Neural cell (in vitro differentiated cells): ENCODE results near the gene TSPAN18. TPM values are rescaled to one million over a fixed set of nuclear protein-coding genes. Genes with fewer than 3 reads are reported as not detected.

Experiments
- H2AFZ ChIP-seq: fragments of 200-600, 300-800 bp; sonication (generic), shearing (Covaris generic); 2 replicates; pipeline ENCODE4 v1.6.0; 2014; ENCODE audit warnings: low read depth, mild to moderate bottlenecking, antibody characterized with exemption, low read length, moderate library complexity
- H3F3A ChIP-seq: fragments of 200-600 bp; shearing (Covaris generic); 2 replicates; pipeline ENCODE4 v1.6.1; 2016; ENCODE audit warnings: mild to moderate bottlenecking, moderate library complexity, mixed read lengths, antibody characterized with exemption, low read length; ENCODE audit not compliant: insufficient read depth, poor library complexity, severe bottlenecking
- H3K27ac ChIP-seq: fragments of 200-600, 300-800 bp; sonication (generic), shearing (Covaris generic); 2 replicates; pipeline ENCODE4 v1.5.1; 2014; ENCODE audit warnings: mild to moderate bottlenecking, low read length, moderate library complexity
- H3K27me3 ChIP-seq: fragments of 300-800, 200-600 bp; sonication (generic), shearing (Covaris generic); 2 replicates; pipeline ENCODE4 v1.6.0; 2014; ENCODE audit warnings: mild to moderate bottlenecking, low read depth, low read length, moderate library complexity; ENCODE audit not compliant: insufficient read depth
- H3K36me3 ChIP-seq: fragments of 300-800, 200-600 bp; sonication (generic), shearing (Covaris generic); 2 replicates; pipeline ENCODE4 v1.5.1; 2014; ENCODE audit warnings: mild to moderate bottlenecking, antibody characterized with exemption, low read length, moderate library complexity; ENCODE audit not compliant: insufficient read depth
- H3K4me2 ChIP-seq: fragments of 300-800, 200-600 bp; sonication (generic), shearing (Covaris generic); 2 replicates; pipeline ENCODE4 v1.6.0; 2014; ENCODE audit warnings: mild to moderate bottlenecking, low read length
- H3K4me3 ChIP-seq: fragments of 300-800, 200-600 bp; sonication (generic), shearing (Covaris generic); 2 replicates; pipeline ENCODE4 v1.5.1; 2014; ENCODE audit warnings: mild to moderate bottlenecking, low read length, moderate library complexity
- H3K79me2 ChIP-seq: fragments of 200-600 bp; shearing (Covaris generic); replicated peaks from 2 replicates; pipeline ENCODE4 v1.6.0; 2014; ENCODE audit warnings: mild to moderate bottlenecking, low read length, moderate library complexity; ENCODE audit not compliant: insufficient read depth
- H3K9ac ChIP-seq: fragments of 300-800, 200-600 bp; sonication (generic), shearing (Covaris generic); 2 replicates; pipeline ENCODE4 v1.6.1; 2016; ENCODE audit warnings: mild to moderate bottlenecking, low read length, mixed read lengths
- H3K9me2 ChIP-seq: fragments of 200-600 bp; shearing (Covaris generic); 2 replicates; pipeline ENCODE4 v1.6.1; 2016; ENCODE audit warnings: mild to moderate bottlenecking, low read length, mixed read lengths; ENCODE audit not compliant: insufficient read depth
- H3K9me3 ChIP-seq: fragments of 200-600, 300-800 bp; sonication (generic), shearing (Covaris generic); 2 replicates; pipeline ENCODE4 v1.6.1; 2016; ENCODE audit warnings: mild to moderate bottlenecking, mixed run types, low read length, moderate library complexity, mixed read lengths
- H4K20me1 ChIP-seq: fragments of 200-600 bp; shearing (Covaris generic); 2 replicates; pipeline ENCODE4 v1.6.1; 2016; ENCODE audit warnings: mild to moderate bottlenecking, mixed run types; ENCODE audit not compliant: insufficient read depth
- EP300 ChIP-seq: fragments of 450-650 bp; conservative IDR thresholded peaks from 2 replicates; pipeline ENCODE4 v1.6.1; 2014; ENCODE audit warnings: antibody characterized with exemption, mild to moderate bottlenecking, moderate library complexity; ENCODE audit not compliant: poor library complexity, severe bottlenecking
- EZH2 ChIP-seq: fragments of 200-600, 300-800 bp; shearing (Covaris generic), sonication (generic); IDR thresholded peaks from 2 replicates; pipeline ENCODE4 v1.6.1; 2014; ENCODE audit warnings: antibody characterized with exemption, low read length, borderline replicate concordance, mild to moderate bottlenecking; ENCODE audit not compliant: insufficient read depth, poor library complexity, severe bottlenecking
- MXI1 ChIP-seq: fragments of 450-650 bp; conservative IDR thresholded peaks from 2 replicates; pipeline ENCODE4 v1.6.1; 2014; ENCODE audit warnings: antibody characterized with exemption, mild to moderate bottlenecking; ENCODE audit not compliant: poor library complexity, severe bottlenecking
- POLR2AphosphoS5 ChIP-seq: IDR thresholded peaks from 2 replicates; pipeline ENCODE4 v1.6.1; 2012
- RAD21 ChIP-seq: fragments of 450-650 bp; conservative IDR thresholded peaks from 2 replicates; pipeline ENCODE4 v1.6.1; 2014; ENCODE audit warnings: antibody characterized with exemption, mild to moderate bottlenecking, moderate library complexity
- SMC3 ChIP-seq: fragments of 450-650 bp; conservative IDR thresholded peaks from 2 replicates; pipeline ENCODE4 v1.6.1; 2014; ENCODE audit warnings: antibody characterized with exemption, mild to moderate bottlenecking, moderate library complexity; ENCODE audit not compliant: poor library complexity
- TAF1 ChIP-seq: IDR thresholded peaks from 2 replicates; pipeline ENCODE4 v1.6.1; 2012; ENCODE audit warnings: low read depth
- polyA plus RNA-seq: library from polyadenylated mRNA; depleted of rRNA; stranded (reverse); fragments of >200 nt; gene quantifications from 2 replicates; pipeline ENCODE4 v1.2.3, GENCODE V29; 2014
- TF ChIP-seq, protein P1 (sequence below): fragments of 450-650 bp; IDR thresholded peaks from 2 replicates; pipeline ENCODE4 v1.5.1; 2014; ENCODE audit warnings: antibody characterized with exemption, mild to moderate bottlenecking, moderate library complexity; ENCODE audit not compliant: poor library complexity, severe bottlenecking
- TF ChIP-seq, protein P2 (sequence below): IDR thresholded peaks from 2 replicates; pipeline ENCODE4 v1.6.1; 2012; ENCODE audit warnings: borderline replicate concordance

Gene TSPAN18
- polyA plus RNA-seq, 1 donor from 2014 or later, result 8.4 TPM

DNA sequence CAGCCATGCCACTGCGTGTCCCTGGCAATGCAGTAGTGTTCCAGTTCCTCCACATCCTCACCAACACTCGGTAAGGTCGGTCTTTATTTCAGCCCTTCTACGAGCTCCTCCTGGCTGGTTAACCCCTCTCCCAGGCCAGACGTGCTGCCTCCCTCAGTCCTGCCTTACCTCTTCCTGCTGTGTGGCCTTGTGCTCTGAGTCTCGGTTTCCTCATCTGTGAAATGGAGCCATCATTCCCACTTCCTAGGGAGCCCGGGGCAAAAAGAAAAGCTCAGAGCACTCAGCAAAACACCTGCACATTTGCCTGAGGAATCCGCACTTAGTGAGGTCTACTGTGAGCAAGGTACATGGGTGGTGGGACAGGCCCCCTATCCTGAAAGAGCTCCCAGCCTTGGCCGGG, 214.1 kb downstream of the TSPAN18 start:
- no peaks in the 10 kb centered on the region for H3K36me3 ChIP-seq

DNA sequence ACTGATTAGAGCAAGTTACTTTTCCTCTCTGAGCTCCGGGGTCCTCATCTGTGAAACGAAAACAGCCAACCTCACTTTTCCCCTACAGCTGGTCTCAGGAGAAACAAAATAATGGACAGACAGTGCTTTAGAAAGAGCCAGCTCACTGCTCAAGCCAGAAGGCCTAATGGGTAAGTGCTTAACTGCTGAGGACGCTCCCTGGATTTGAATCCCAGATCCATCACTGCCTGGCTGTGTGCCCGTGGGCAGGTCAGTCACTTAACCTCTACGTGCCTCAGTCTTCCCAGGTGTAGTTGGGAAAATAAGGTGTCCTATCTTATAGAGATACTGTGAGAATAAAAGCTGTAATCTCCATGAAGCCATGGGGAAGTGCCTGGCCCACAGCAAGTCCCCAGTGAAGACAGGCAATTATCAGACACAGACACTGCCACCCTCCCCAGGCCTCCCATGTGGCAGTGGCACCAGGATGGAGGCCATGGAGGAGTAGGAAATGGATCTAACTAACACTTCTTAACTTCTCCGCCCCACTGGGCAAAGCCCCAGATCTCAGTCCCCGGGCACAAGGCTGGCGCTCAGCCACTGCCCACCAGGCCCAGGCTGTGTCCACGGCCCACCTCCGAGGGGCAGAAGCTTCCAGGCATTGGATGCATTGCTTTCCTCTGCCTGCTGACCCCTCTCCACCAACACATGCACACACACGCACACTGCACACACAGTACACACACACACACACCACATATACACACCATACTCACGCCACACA, 214.7 kb downstream of the TSPAN18 start:
- TF ChIP-seq MXI1 (no peak), EP300 (no peak), POLR2AphosphoS5 (no peak), EZH2 (no peak), SMC3 (no peak), TAF1 (no peak), RAD21 (no peak)
- TF ChIP-seq, protein P1, sequence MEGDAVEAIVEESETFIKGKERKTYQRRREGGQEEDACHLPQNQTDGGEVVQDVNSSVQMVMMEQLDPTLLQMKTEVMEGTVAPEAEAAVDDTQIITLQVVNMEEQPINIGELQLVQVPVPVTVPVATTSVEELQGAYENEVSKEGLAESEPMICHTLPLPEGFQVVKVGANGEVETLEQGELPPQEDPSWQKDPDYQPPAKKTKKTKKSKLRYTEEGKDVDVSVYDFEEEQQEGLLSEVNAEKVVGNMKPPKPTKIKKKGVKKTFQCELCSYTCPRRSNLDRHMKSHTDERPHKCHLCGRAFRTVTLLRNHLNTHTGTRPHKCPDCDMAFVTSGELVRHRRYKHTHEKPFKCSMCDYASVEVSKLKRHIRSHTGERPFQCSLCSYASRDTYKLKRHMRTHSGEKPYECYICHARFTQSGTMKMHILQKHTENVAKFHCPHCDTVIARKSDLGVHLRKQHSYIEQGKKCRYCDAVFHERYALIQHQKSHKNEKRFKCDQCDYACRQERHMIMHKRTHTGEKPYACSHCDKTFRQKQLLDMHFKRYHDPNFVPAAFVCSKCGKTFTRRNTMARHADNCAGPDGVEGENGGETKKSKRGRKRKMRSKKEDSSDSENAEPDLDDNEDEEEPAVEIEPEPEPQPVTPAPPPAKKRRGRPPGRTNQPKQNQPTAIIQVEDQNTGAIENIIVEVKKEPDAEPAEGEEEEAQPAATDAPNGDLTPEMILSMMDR, result no peak
- TF ChIP-seq, protein P2, sequence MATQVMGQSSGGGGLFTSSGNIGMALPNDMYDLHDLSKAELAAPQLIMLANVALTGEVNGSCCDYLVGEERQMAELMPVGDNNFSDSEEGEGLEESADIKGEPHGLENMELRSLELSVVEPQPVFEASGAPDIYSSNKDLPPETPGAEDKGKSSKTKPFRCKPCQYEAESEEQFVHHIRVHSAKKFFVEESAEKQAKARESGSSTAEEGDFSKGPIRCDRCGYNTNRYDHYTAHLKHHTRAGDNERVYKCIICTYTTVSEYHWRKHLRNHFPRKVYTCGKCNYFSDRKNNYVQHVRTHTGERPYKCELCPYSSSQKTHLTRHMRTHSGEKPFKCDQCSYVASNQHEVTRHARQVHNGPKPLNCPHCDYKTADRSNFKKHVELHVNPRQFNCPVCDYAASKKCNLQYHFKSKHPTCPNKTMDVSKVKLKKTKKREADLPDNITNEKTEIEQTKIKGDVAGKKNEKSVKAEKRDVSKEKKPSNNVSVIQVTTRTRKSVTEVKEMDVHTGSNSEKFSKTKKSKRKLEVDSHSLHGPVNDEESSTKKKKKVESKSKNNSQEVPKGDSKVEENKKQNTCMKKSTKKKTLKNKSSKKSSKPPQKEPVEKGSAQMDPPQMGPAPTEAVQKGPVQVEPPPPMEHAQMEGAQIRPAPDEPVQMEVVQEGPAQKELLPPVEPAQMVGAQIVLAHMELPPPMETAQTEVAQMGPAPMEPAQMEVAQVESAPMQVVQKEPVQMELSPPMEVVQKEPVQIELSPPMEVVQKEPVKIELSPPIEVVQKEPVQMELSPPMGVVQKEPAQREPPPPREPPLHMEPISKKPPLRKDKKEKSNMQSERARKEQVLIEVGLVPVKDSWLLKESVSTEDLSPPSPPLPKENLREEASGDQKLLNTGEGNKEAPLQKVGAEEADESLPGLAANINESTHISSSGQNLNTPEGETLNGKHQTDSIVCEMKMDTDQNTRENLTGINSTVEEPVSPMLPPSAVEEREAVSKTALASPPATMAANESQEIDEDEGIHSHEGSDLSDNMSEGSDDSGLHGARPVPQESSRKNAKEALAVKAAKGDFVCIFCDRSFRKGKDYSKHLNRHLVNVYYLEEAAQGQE, result no peak
- no peaks in the 10 kb centered on the region for H3K36me3 ChIP-seq
- H3K4me3 ChIP-seq, result no peak overlapping the region
- no peaks in the 10 kb centered on the region for H4K20me1 ChIP-seq
- no peaks in the 10 kb centered on the region for H3K27me3 ChIP-seq
- H3F3A ChIP-seq, result no peaks in the 10 kb centered on the region
- H3K9ac ChIP-seq, result no peak overlapping the region
- no peaks in the 10 kb centered on the region for H3K9me3 ChIP-seq
- H3K9me2 ChIP-seq, result no peaks in the 10 kb centered on the region
- H2AFZ ChIP-seq, result no peak overlapping the region
- H3K79me2 ChIP-seq, result peaks cover 38% of the 10 kb centered on the region
- no peak overlapping the region for H3K4me2 ChIP-seq
- H3K27ac ChIP-seq, result no peak overlapping the region

More for the DNA sequence above, 214.1 kb downstream of the TSPAN18 start:
- no peak overlapping the region for H2AFZ ChIP-seq
- no peaks in the 10 kb centered on the region for H3F3A ChIP-seq
- no peak overlapping the region for H3K4me3 ChIP-seq
- H3K4me2 ChIP-seq, result no peak overlapping the region
- H3K79me2 ChIP-seq, result peaks cover 38% of the 10 kb centered on the region
- H3K27me3 ChIP-seq, result no peaks in the 10 kb centered on the region
- no peak overlapping the region for H3K9ac ChIP-seq
- H4K20me1 ChIP-seq, result no peaks in the 10 kb centered on the region
- no peaks in the 10 kb centered on the region for H3K9me3 ChIP-seq
- no peak overlapping the region for H3K27ac ChIP-seq
- H3K9me2 ChIP-seq, result no peaks in the 10 kb centered on the region
- no peak for TF ChIP-seq EP300
- no peak for TF ChIP-seq MXI1
- TF ChIP-seq, protein P2, result no peak
- no peak for TF ChIP-seq EZH2
- TF ChIP-seq POLR2AphosphoS5, result no peak
- no peak for TF ChIP-seq SMC3
- TF ChIP-seq TAF1, result no peak
- no peak for TF ChIP-seq RAD21
- TF ChIP-seq, protein P1, result no peak
